ENCODE data around the gene HECW1.

The HECW1 gene

DNA sequence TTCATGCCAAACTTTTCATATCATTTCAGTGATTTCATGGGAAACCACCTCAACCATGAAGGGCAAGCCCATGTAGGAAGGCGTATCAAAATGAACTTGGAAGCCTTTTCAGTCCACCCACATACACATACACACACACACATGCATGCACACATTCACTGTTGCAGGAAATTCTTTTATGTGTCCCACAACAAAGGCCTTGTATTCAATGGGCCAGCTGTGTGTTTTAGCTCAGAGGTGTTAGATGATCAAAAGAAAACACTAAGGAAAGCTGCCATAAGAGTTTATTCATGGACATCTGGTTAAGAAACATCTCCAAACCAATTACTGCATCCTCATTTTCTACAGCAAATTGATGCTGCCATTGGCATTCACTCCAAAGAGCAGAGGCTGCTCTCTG is 396.0 kb downstream of the HECW1 start:
- Histone ChIP-seq H3K4me3 (ENCODE audit: low read length) (no peak overlapping the region), H3K9ac (ENCODE audit: low read length) (no peak overlapping the region), H3K27ac (ENCODE audit: low read depth, low read length) (no peak overlapping the region)

DNA sequence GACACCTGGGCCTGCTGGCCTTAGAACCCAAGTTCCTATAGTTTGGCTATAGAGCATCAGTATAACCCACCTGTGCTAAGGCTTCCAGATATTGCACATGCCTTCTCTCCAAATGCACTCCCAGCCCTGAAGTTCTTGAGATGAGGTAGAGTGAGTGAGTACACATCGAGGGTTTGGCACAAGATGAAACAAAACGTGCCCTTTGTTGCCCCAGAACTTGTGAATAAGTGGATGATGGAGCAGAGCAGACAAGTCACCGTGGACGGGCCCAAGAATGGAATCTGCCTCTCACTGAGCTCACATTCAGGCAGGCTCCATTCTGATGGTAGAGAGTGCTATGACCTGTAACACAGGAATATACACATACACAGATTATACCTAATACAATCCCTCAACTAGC is 397.5 kb downstream of the HECW1 start:
- H3K4me3 ChIP-seq (ENCODE audit: low read length) = no peak overlapping the region
- no peaks in the 10 kb centered on the region for H3K4me1 ChIP-seq (ENCODE audit: control insufficient read depth, insufficient read depth, low read length)
- no peaks in the 10 kb centered on the region for H3K27me3 ChIP-seq (ENCODE audit: control insufficient read depth, insufficient read depth, low read length)
- no peak overlapping the region for H3K9ac ChIP-seq (ENCODE audit: low read length)
- no peak overlapping the region for H3K27ac ChIP-seq (ENCODE audit: low read depth, low read length)
- H3K36me3 ChIP-seq (ENCODE audit: control insufficient read depth, insufficient read depth, low read length) = no peaks in the 10 kb centered on the region

More for the DNA sequence above, 396.0 kb downstream of the HECW1 start:
- Histone ChIP-seq H3K4me1 (ENCODE audit: control insufficient read depth, insufficient read depth, low read length) (no peaks in the 10 kb centered on the region), H3K27me3 (ENCODE audit: control insufficient read depth, insufficient read depth, low read length) (no peaks in the 10 kb centered on the region), H3K36me3 (ENCODE audit: control insufficient read depth, insufficient read depth, low read length) (no peaks in the 10 kb centered on the region)

DNA sequence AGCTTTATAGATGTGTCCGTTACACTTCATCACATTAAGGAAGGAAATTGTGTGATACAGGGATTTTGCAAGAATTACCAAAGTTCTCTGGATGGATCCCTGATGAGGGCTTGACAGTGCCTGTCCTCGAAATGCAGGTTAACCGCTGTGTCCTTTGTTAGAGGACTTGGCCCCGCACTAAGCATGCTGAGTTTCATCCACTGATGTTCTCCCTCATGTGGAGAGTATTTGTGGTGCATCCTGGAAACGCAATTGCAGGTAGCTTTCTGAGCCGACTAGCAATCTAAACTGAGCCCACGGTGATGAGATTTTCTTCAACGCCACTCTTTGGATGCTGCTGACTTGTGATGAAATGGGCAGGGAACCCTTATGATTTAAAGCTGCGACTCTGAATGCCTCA is 398.6 kb downstream of the HECW1 start:
- H3K27me3 ChIP-seq (ENCODE audit: control insufficient read depth, insufficient read depth, low read length) = no peaks in the 10 kb centered on the region
- no peaks in the 10 kb centered on the region for H3K36me3 ChIP-seq (ENCODE audit: control insufficient read depth, insufficient read depth, low read length)
- no peak overlapping the region for H3K9ac ChIP-seq (ENCODE audit: low read length)
- H3K27ac ChIP-seq (ENCODE audit: low read depth, low read length) = no peak overlapping the region
- no peaks in the 10 kb centered on the region for H3K4me1 ChIP-seq (ENCODE audit: control insufficient read depth, insufficient read depth, low read length)
- H3K4me3 ChIP-seq (ENCODE audit: low read length) = no peak overlapping the region

DNA sequence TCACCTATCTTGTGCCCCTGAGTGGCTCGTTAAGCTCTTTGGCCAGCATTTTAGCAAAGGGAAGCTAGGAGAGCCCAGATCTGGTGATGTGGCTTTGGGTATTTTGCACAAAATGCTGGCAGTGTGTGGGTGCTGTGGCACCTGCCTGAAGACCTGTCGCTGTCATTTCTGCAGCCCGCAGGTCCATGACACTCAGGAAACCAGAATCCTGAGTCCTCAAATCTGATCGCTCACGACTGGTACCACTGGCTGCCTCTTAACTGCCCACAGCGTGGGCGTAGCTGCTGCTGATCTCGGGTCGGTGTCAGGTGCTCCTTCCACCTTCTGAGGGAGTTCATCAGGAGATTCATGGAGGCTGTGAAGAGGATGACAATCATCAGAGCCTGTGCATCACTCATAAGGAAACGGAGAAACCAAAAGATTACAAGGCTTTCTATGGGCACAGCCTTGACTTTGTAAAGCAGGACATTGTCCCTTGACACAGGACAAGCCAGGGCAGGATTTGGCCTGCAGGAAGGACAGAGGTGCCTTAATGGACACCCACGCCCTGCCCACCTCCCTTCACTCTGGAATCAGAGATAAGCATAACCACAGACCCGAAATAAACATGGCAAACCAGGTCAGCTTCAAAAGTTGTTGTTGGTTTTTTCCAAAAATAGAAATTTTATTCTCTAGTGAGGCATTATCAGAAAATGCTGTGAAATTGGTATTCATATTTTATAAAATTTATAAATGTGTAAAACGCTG is 399.5 kb downstream of the HECW1 start:
- no peak overlapping the region for H3K27ac ChIP-seq (ENCODE audit: low read depth, low read length)
- no peaks in the 10 kb centered on the region for H3K4me1 ChIP-seq (ENCODE audit: control insufficient read depth, insufficient read depth, low read length)
- no peak overlapping the region for H3K9ac ChIP-seq (ENCODE audit: low read length)
- H3K4me3 ChIP-seq (ENCODE audit: low read length) = no peak overlapping the region
- no peaks in the 10 kb centered on the region for H3K27me3 ChIP-seq (ENCODE audit: control insufficient read depth, insufficient read depth, low read length)
- no peaks in the 10 kb centered on the region for H3K36me3 ChIP-seq (ENCODE audit: control insufficient read depth, insufficient read depth, low read length)

GRCh38 chr7:43513251-43513650 is 400.8 kb downstream of the HECW1 start:
- H3K4me3 ChIP-seq (ENCODE audit: low read length) = no peak overlapping the region
- no peak overlapping the region for H3K27ac ChIP-seq (ENCODE audit: low read depth, low read length)
- H3K36me3 ChIP-seq (ENCODE audit: control insufficient read depth, insufficient read depth, low read length) = no peaks in the 10 kb centered on the region
- H3K27me3 ChIP-seq (ENCODE audit: control insufficient read depth, insufficient read depth, low read length) = no peaks in the 10 kb centered on the region
- H3K4me1 ChIP-seq (ENCODE audit: control insufficient read depth, insufficient read depth, low read length) = no peaks in the 10 kb centered on the region
- H3K9ac ChIP-seq (ENCODE audit: low read length) = no peak overlapping the region

DNA sequence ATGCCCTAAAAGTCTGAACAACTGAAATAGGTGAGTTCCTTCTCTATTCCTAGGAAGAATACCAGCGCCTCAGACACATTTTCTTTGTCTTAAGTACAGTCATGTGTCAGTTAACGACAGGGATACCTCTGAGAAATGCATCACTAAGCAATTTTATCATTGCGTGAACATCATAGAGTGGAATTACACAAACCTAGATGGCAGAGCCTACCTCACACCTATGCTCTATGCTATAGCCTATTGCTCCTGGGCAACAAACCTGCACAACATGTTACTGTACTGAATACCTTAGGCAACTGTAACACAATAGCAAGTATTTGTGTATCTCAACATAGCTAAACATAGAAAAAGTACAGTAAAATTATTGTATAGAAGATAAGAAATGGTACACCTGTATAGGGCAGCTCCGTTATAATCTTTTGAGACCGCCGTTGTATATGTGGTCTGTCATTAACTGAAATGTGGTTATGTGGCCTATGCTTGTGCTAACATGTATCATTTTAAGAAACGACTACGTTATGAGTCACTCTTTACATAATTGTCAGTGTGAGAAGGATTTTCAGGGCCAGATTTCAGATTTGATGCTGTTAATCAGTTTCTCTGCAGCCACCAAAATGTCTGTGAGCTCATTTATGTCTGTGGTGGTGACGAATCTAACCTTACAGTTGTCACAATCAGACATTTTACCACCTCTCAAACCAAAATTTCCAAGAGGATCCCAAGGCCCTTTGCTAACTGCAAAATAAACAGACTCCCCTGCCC is 404.3 kb downstream of the HECW1 start:
- no peaks in the 10 kb centered on the region for H3K4me1 ChIP-seq (ENCODE audit: control insufficient read depth, insufficient read depth, low read length)
- H3K4me3 ChIP-seq (ENCODE audit: low read length) = no peak overlapping the region
- H3K36me3 ChIP-seq (ENCODE audit: control insufficient read depth, insufficient read depth, low read length) = no peaks in the 10 kb centered on the region
- H3K27me3 ChIP-seq (ENCODE audit: control insufficient read depth, insufficient read depth, low read length) = no peaks in the 10 kb centered on the region
- H3K27ac ChIP-seq (ENCODE audit: low read depth, low read length) = no peak overlapping the region
- H3K9ac ChIP-seq (ENCODE audit: low read length) = no peak overlapping the region

DNA sequence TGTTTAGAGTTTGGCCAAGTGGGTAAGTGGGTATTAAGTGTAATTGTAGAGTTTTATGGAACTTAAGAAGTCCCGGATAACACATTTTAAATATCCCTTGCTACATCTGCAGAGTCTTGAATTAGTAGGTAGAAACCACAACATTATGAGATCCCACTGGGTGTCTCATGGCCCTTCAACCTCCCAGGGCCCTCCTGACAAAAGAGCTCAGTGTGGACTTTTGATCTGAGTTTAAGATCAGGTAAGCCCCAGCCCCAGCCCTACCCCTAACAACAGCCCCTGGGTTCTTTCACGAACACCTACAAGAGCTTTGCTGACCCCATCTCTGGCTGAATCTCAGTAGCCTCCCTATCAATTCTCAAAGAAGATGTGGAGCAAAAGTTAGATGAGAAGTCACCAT is 405.0 kb downstream of the HECW1 start:
- H3K4me1 ChIP-seq (ENCODE audit: control insufficient read depth, insufficient read depth, low read length) = no peaks in the 10 kb centered on the region
- H3K27ac ChIP-seq (ENCODE audit: low read depth, low read length) = no peak overlapping the region
- no peak overlapping the region for H3K4me3 ChIP-seq (ENCODE audit: low read length)
- H3K27me3 ChIP-seq (ENCODE audit: control insufficient read depth, insufficient read depth, low read length) = no peaks in the 10 kb centered on the region
- no peak overlapping the region for H3K9ac ChIP-seq (ENCODE audit: low read length)
- H3K36me3 ChIP-seq (ENCODE audit: control insufficient read depth, insufficient read depth, low read length) = no peaks in the 10 kb centered on the region

- Histone ChIP-seq H3K4me3 (ENCODE audit: low read length) (no peak overlapping the region), H3K4me1 (ENCODE audit: control insufficient read depth, insufficient read depth, low read length) (no peaks in the 10 kb centered on the region), H3K27me3 (ENCODE audit: control insufficient read depth, insufficient read depth, low read length) (no peaks in the 10 kb centered on the region), H3K36me3 (ENCODE audit: control insufficient read depth, insufficient read depth, low read length) (no peaks in the 10 kb centered on the region), H3K9ac (ENCODE audit: low read length) (no peak overlapping the region), H3K27ac (ENCODE audit: low read depth, low read length) (no peak overlapping the region)
These were observed 407.8 kb downstream of the HECW1 start for GRCh38 chr7:43520201-43520600.

DNA sequence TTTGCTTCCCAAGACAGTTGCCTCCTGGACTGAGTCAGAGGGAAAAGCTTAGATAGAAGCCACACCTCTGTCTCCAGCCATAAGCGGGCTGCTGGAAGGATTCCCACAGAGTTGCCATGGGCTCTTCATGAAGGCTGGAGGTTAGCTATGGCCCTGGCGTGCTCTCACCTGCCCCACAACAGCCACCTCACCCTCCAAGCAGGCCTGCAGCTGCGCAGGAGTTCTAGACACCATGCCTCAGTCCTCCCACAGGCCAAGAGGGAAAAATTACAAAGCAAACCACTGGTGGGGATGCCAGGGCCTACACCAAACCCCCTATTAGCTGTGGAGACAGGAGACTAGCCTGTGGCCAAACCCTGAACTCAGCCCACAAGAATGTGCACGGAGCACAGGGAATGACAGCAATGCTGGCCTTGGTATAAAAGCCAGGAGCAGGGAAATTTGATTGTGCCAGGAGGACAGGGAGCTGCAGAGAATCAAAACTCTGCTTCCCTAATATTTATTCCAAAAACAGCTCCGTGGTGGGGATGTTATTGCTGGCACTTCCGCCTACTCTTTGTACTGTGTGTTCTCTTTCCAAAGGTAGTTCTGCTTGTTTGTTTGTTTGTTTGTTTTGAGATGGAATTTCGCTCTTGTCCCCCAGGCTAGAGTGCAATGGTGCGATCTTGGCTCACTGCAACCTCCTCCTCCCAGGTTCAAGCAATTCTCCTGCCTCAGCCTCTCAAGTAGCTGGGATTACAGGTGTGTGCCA is 410.1 kb downstream of the HECW1 start:
- Histone ChIP-seq H3K36me3 (ENCODE audit: control insufficient read depth, insufficient read depth, low read length) (no peaks in the 10 kb centered on the region), H3K4me1 (ENCODE audit: control insufficient read depth, insufficient read depth, low read length) (no peaks in the 10 kb centered on the region)

GRCh38 chr7:43528576-43529354 is 416.3 kb downstream of the HECW1 start:
- Histone ChIP-seq H3K4me1 (ENCODE audit: control insufficient read depth, insufficient read depth, low read length) (no peaks in the 10 kb centered on the region), H3K4me3 (ENCODE audit: low read length) (no peak overlapping the region), H3K27ac (ENCODE audit: low read depth, low read length) (no peak overlapping the region), H3K9ac (ENCODE audit: low read length) (no peak overlapping the region), H3K27me3 (ENCODE audit: control insufficient read depth, insufficient read depth, low read length) (no peaks in the 10 kb centered on the region), H3K36me3 (ENCODE audit: control insufficient read depth, insufficient read depth, low read length) (no peaks in the 10 kb centered on the region)

More for the DNA sequence above, 410.1 kb downstream of the HECW1 start:
- H3K27me3 ChIP-seq (ENCODE audit: control insufficient read depth, insufficient read depth, low read length) = no peaks in the 10 kb centered on the region
- no peak overlapping the region for H3K4me3 ChIP-seq (ENCODE audit: low read length)
- no peak overlapping the region for H3K27ac ChIP-seq (ENCODE audit: low read depth, low read length)
- H3K9ac ChIP-seq (ENCODE audit: low read length) = no peak overlapping the region

- Histone ChIP-seq H3K4me1 (ENCODE audit: control insufficient read depth, insufficient read depth, low read length) (peaks cover 3% of the 10 kb centered on the region), H3K9ac (ENCODE audit: low read length) (no peak overlapping the region), H3K36me3 (ENCODE audit: control insufficient read depth, insufficient read depth, low read length) (no peaks in the 10 kb centered on the region), H3K27me3 (ENCODE audit: control insufficient read depth, insufficient read depth, low read length) (no peaks in the 10 kb centered on the region), H3K4me3 (ENCODE audit: low read length) (no peak overlapping the region), H3K27ac (ENCODE audit: low read depth, low read length) (no peak overlapping the region)
These were observed 418.3 kb downstream of the HECW1 start for GRCh38 chr7:43530553-43531410.
